Panc1 (cell line): ENCODE data around the gene STRADA.

Experiments
- CTCF ChIP-seq: fragments of 450-650 bp; IDR thresholded peaks from 2 replicates; pipeline ENCODE4 v1.5.1; 2017; ENCODE audit warnings: mild to moderate bottlenecking
- SIN3A ChIP-seq: IDR thresholded peaks from 2 replicates; pipeline ENCODE4 v1.6.1; 2012; ENCODE audit warnings: low read depth, mild to moderate bottlenecking, low read length, moderate library complexity, borderline replicate concordance; ENCODE audit not compliant: insufficient read depth

- TF ChIP-seq CTCF (no peak), SIN3A (no peak)
Measured at GRCh38 chr17:63707151-63707550, 34.4 kb downstream of the STRADA start.
